Right cardiac atrium (tissue), 5 donors: ENCODE measurements around the gene CFAP61. TPM values are rescaled to one million over a fixed set of nuclear protein-coding genes. Genes with fewer than 3 reads are reported as not detected.
A peak's percentile ranks its signal among the peaks of the same experiment; 100 is the strongest.

ENCODE experiments used
- ATAC-seq, 2 donors: fragments of 200-7000 bp; cut with Tn5 transposase; one replicate each; pipeline versions ENCODE4 v1.8.0 to v1.9.1; 2020; ENCODE audit warnings: moderate library complexity in 2 of 2, mild to moderate bottlenecking in 1 of 2
- DNase-seq, 3 donors: peaks; one replicate each; pipeline ENCODE4 v3.0.0-alpha.2; 2020
- H3K27ac ChIP-seq: one replicate; pipeline ENCODE4 v1.5.1; 2013; ENCODE audit warnings: mild to moderate bottlenecking, low read length, control low read depth, moderate library complexity
- H3K27me3 ChIP-seq: one replicate; pipeline ENCODE4 v1.6.1; 2013; ENCODE audit not compliant: control insufficient read depth, insufficient read depth
- H3K4me1 ChIP-seq: one replicate; pipeline ENCODE4 v1.6.1; 2013; ENCODE audit warnings: low read length; ENCODE audit not compliant: control insufficient read depth, insufficient read depth
- H3K4me3 ChIP-seq: one replicate; pipeline ENCODE4 v1.5.1; 2013; ENCODE audit warnings: low read length, control low read depth
- H3K9me3 ChIP-seq: one replicate; pipeline ENCODE4 v1.6.1; 2013; ENCODE audit warnings: low read length; ENCODE audit not compliant: control insufficient read depth
- WGBS: extraction: QIAGEN DNeasy Blood & Tissue Kit; methylation state at CpG from one replicate; pipeline ENCODE4 v1.1.7; 2013; 5-methylcytosine and 5-hydroxymethylcytosine counted together
- intact Hi-C, 4 donors: fragments of 100-400 bp; cut with DNase I; formaldehyde crosslinking; loops; one replicate each; pipeline versions ENCODE4 v1.11.0 to v1.14.0; 2022 to 2023
- polyA plus RNA-seq: library from polyadenylated mRNA; stranded (reverse); fragments of 200-250 nt; gene quantifications from one replicate; pipeline ENCODE4 v1.2.3, GENCODE V29; 2013
- total RNA-seq, 4 donors: library from RNA; stranded (reverse); fragmentation: NEBNext Ultra II Directional; extraction: Animal tissue kit (Norgen Biotek cat#: 25700); gene quantifications; one replicate each; pipeline ENCODE4 v1.2.1, GENCODE V29; 2021
- donor health status: healthy with polysubstance abuse.
- donor health status: DM: no; HTN: yes; CAD: no.
- donor health status: DM: no; HTN: no; CAD: no.
- donor health status: DM: no; HTN: yes; CAD: no; lungs with severe emphysema.
- donor health status: DM: yes; HTN: yes; CAD: no.

The CFAP61 gene
- total and polyA plus RNA-seq, 5 donors = 0.11 to 2.4 (median 0.74) TPM; not detected in 1

DNA sequence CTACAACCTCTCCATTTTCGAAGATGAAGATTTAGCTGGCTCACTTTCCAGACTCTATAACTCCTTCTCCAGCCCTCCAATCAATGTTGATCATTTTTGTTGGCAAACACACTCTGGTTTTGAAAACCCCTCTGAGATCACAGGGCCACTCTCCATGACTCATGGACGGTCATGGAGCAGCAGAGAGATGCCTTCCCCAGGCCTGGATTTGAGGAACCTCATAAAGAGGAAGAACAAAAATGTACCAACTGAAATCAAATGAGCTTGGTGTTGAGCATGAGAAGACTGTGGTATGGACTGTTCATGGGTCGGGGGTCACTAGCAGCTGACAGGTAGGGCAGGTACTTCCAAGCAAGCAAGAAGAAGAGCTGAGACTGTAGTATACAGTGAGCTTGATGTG, 202.8 kb downstream of the CFAP61 start:
- Histone ChIP-seq H3K27ac (no peak overlapping the region), H3K9me3 (no peaks in the 10 kb centered on the region), H3K4me1 (no peaks in the 10 kb centered on the region), H3K27me3 (no peaks in the 10 kb centered on the region), H3K4me3 (no peak overlapping the region)
- WGBS = 54% methylated on average over 3 of the region's 3 CpGs
- DNase-seq = no peak
- intact Hi-C loops = no loop called here
- no peak for ATAC-seq

DNA sequence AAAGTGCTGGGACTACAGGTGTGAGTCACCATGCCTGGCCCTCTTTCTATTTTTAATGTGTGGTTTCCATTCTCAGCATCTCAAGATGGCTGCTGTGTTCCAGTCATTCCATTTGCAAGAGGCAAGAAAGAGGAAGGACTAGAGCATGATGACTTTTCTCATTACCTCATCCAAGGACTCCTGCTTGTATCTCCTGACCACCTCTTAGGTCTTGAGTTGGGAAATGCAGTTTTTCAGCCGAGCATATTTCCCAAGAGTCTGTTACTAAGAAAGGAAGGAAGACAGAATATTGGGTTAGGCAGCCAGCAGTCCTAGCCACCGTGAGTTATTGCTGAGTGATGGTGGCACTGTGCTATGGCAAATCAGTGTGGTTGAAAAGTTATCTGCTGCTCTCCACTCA, 207.2 kb downstream of the CFAP61 start:
- intact Hi-C loops = no loop called here

DNA sequence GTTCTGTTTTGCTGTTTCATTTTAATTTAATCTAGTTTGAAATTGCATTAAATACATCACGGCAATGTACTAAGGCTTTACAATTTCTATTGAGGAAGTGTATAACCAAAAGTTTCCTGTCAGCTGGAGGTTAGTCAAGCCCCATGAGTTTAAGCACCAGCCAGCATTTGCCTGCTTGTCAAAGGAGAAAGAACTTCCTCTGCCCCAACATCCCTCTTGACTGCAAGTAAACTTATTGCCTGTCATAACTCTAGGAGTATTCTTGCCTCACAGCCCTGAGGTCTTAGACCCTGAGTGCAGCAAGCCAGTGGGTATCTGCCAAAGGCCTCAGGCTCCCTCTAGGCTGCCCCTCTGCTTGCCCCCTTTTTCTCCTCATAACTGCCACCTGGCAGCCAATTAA, 208.8 kb downstream of the CFAP61 start:
- no peak for DNase-seq
- peak in 1 of 2 donors; percentile 33 for ATAC-seq
- intact Hi-C loops = no loop called here
- H3K27me3 ChIP-seq = no peaks in the 10 kb centered on the region
- H3K27ac ChIP-seq = no peak overlapping the region
- 61% methylated on average over 1 of the region's 1 CpG for WGBS
- H3K4me1 ChIP-seq = no peaks in the 10 kb centered on the region
- no peaks in the 10 kb centered on the region for H3K9me3 ChIP-seq
- H3K4me3 ChIP-seq = no peak overlapping the region

More for the DNA sequence above, 207.2 kb downstream of the CFAP61 start:
- DNase-seq (no peak), ATAC-seq (no peak)
- H3K27ac ChIP-seq = no peak overlapping the region
- no peak overlapping the region for H3K4me3 ChIP-seq
- H3K4me1 ChIP-seq = no peaks in the 10 kb centered on the region
- H3K27me3 ChIP-seq = no peaks in the 10 kb centered on the region
- WGBS = 63% methylated on average over 2 of the region's 2 CpGs
- H3K9me3 ChIP-seq = no peaks in the 10 kb centered on the region

DNA sequence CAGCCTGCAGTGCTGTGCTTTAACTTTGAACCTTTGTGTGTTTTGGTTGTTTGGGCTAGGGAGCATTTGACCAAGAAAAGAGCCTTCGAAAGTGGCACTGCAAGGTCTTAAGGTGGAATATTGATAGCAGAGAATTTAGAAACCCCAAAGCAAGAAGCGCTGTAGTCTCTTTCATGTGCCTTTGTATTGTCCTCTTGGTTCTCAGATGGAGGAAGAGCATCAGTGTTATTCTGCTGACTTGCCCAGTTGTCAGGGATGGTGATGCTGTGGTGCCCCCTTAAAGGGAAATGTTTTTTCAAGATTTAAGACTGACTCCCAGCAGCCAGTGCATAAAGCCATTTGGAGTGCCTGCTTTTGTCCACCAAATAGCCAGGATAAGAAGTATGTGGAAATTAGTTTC, 212.9 kb downstream of the CFAP61 start:
- 66% methylated on average over 2 of the region's 2 CpGs for WGBS
- Histone ChIP-seq H3K9me3 (no peaks in the 10 kb centered on the region), H3K4me1 (no peaks in the 10 kb centered on the region), H3K4me3 (no peak overlapping the region), H3K27ac (no peak overlapping the region), H3K27me3 (no peaks in the 10 kb centered on the region)
- DNase-seq (no peak), ATAC-seq (no peak)
- intact Hi-C loops = no loop called here

DNA sequence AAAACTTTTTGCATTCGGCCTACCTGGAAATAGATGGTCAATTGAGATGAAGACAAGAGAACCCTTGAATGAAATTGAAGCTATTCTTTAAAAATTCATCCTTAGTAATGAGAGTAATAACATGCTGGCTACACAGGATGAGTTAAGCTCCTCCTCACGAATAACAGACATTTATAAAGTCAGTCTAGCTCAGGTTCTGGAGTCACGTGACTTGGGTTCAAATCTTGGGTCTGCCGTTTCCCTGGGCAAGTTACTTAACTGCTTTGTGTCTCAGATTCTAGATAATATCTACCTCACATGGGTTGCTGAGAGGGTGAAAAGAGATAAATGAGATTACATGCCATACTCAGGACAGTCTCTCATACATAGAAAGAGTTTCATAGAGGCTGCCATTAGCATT, 214.2 kb downstream of the CFAP61 start:
- Histone ChIP-seq H3K9me3 (no peaks in the 10 kb centered on the region), H3K4me3 (no peak overlapping the region), H3K27me3 (no peaks in the 10 kb centered on the region), H3K27ac (no peak overlapping the region), H3K4me1 (no peaks in the 10 kb centered on the region)
- DNase-seq (no peak), ATAC-seq (no peak)
- intact Hi-C loops = no loop called here
- 80% methylated on average over 4 of the region's 4 CpGs for WGBS

DNA sequence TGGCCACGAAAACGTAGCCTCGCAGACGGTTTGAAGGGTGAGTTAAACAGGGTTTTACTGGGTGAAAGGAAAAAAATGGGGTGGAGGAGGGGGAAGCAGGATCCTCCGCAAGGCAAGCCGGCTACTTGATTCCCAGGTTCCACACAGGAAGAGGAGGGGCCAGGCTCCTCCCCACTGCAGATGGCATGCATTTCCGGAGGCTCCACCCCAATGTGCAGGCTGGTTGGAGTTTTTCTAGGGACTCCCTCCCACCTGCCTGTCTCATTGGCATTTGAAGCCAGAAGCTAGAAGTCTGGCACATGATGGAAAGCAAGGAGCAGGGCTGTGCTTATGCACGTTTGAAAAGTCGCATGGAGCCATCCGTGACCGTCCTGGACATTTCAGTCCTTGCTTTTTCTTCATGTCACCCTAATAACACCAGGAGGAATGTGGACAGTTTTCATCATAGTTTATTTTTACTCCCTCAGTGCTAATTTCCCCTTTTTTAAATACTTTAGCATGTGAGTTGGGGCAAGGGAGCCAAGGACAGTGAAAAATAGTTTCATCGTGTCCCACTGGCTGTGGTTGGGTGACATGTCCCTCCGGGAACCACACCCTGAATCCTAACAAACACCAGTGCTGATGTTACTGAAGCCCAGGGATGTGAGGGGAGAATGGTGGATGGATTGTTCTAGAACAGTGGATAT, 215.5 kb downstream of the CFAP61 start:
- Histone ChIP-seq H3K4me3 (no peak overlapping the region), H3K9me3 (no peaks in the 10 kb centered on the region), H3K4me1 (no peaks in the 10 kb centered on the region), H3K27me3 (no peaks in the 10 kb centered on the region), H3K27ac (no peak overlapping the region)
- ATAC-seq (no peak), DNase-seq (no peak)
- WGBS = 69% methylated on average over 13 of the region's 13 CpGs
- intact Hi-C loops = no loop called here

DNA sequence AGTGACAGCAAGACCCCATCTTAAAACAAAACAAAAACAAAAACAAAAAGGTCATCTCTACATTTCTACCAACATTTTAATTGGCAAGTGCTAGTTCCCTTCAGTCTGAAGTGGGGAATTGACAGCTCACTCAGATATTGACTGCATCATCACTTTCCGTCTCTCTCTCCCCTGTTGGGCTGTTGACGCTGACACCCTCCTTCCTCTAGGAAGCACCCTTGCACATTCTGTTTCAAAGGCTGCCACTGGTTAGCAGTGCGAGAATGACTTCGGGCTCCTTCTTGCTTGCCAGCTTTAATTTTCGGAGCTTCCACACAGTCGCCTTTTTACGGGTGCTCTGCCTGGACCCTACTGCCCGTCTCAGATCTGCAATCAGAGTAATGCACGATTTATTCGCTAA, 218.9 kb downstream of the CFAP61 start:
- no peaks in the 10 kb centered on the region for H3K9me3 ChIP-seq
- WGBS = 79% methylated on average over 10 of the region's 10 CpGs
- H3K27me3 ChIP-seq = no peaks in the 10 kb centered on the region
- H3K4me1 ChIP-seq = no peaks in the 10 kb centered on the region
- no peak overlapping the region for H3K27ac ChIP-seq
- no peak overlapping the region for H3K4me3 ChIP-seq
- DNase-seq = no peak
- intact Hi-C loops = no loop called here
- no peak for ATAC-seq

DNA sequence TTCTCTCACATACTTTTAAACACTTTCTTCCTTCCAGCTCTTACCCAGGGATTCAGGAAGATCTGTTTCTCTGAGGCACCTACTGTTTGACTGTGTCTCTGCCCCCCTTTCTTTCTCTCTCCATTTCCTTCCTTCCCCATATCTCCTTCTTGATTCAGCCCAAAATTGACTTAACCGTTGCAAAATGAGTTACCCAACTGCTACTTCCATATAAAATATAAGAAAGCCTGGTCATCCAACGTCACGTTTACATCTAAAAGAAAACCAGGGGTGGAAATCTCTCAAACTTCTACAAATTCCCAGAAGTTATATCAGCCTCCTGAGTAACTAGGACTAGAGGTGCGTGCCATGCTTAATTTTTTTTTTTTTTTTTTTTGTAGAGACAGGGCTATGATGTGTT, 220.4 kb downstream of the CFAP61 start:
- Histone ChIP-seq H3K27ac (no peak overlapping the region), H3K27me3 (no peaks in the 10 kb centered on the region), H3K4me1 (no peaks in the 10 kb centered on the region), H3K9me3 (no peaks in the 10 kb centered on the region), H3K4me3 (no peak overlapping the region)
- 76% methylated on average over 4 of the region's 4 CpGs for WGBS
- intact Hi-C loops = no loop called here
- DNase-seq = no peak
- no peak for ATAC-seq

DNA sequence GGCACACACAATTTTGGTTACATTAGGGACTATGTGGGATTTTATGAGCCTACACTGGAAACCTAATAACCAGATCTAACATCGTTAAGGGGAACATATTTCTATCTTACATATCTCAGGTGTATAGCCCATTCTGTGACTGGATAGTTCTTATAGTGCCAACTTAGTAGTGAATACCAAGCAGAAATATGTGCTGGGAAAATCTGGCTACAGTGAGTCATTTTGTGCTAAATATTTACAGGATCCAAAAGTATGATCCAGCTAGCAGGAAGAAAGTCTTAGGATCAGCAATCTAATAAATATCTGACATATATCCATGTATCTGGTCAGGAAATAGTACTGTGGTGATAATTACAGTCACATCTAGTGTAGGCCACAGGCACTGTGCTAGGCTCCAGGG, 221.0 kb downstream of the CFAP61 start:
- no peaks in the 10 kb centered on the region for H3K9me3 ChIP-seq
- intact Hi-C loops = no loop called here
- ATAC-seq = no peak
- H3K4me1 ChIP-seq = no peaks in the 10 kb centered on the region
- no peak overlapping the region for H3K4me3 ChIP-seq
- WGBS = 88% methylated on average over 1 of the region's 1 CpG
- no peak overlapping the region for H3K27ac ChIP-seq
- DNase-seq = no peak
- no peaks in the 10 kb centered on the region for H3K27me3 ChIP-seq

DNA sequence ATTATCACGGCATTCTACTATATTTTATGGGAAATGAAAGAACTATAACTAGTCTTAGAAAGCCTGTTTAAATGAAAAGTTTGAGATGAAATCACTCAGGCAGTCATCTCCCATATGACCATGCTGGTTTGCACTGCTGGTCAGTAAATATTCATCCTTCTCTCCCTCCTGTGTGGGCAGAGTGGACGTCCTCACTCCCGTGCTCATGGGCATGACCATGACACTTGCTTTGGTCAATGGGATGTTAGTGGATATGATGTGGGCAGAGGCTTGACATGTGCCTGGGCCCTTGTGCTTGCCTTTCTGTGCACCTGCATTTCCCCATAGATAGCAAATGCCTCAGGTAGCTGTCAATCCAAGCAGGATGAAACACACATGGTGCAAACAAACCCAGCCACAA, 222.5 kb downstream of the CFAP61 start:
- Histone ChIP-seq H3K9me3 (no peaks in the 10 kb centered on the region), H3K27ac (no peak overlapping the region), H3K4me1 (no peaks in the 10 kb centered on the region), H3K4me3 (no peak overlapping the region), H3K27me3 (no peaks in the 10 kb centered on the region)
- DNase-seq = no peak
- intact Hi-C loops = no loop called here
- 85% methylated on average over 3 of the region's 3 CpGs for WGBS
- no peak for ATAC-seq

DNA sequence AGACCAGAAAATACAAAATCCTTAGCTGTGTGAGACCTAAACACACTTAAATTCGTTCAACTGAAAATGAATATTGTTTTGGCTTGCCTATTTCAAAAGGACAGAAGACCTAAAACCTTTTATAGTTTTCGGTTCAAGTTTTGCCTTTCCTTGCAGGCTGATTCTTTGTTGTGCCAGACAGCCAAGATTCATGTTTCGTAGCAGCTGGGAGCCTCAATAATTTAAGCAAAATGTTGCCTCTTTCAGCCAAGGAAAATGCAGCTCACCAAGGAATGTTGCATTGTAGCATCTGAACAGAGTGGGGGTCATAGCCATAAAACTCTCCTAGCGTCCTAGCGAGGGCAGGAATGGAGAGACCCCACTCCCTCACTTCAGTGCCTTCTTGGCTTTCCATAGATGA, 223.3 kb downstream of the CFAP61 start:
- ATAC-seq = no peak
- Histone ChIP-seq H3K9me3 (no peaks in the 10 kb centered on the region), H3K4me1 (no peaks in the 10 kb centered on the region), H3K4me3 (no peak overlapping the region), H3K27me3 (no peaks in the 10 kb centered on the region), H3K27ac (no peak overlapping the region)
- intact Hi-C loops = no loop called here
- DNase-seq = no peak
- WGBS = 69% methylated on average over 5 of the region's 5 CpGs
